A673 (cell line): ENCODE results near the gene ASB3.

ENCODE experiments used
- EZH2 ChIP-seq: fragments of 200-600 bp; sonication (generic); IDR thresholded peaks from 2 replicates; pipeline ENCODE4 v1.6.1; 2017; ENCODE audit warnings: borderline replicate concordance, low read depth, mild to moderate bottlenecking, mixed read lengths, antibody characterized with exemption, low read length; ENCODE audit not compliant: poor library complexity, severe bottlenecking
- TF ChIP-seq, protein P1 (sequence below): fragments of 300-800, 200-600 bp; sonication (generic); conservative IDR thresholded peaks from 2 replicates; pipeline ENCODE4 v1.5.1; 2017; ENCODE audit warnings: low read depth, mild to moderate bottlenecking, antibody characterized with exemption, low read length, moderate library complexity, mixed read lengths

DNA sequence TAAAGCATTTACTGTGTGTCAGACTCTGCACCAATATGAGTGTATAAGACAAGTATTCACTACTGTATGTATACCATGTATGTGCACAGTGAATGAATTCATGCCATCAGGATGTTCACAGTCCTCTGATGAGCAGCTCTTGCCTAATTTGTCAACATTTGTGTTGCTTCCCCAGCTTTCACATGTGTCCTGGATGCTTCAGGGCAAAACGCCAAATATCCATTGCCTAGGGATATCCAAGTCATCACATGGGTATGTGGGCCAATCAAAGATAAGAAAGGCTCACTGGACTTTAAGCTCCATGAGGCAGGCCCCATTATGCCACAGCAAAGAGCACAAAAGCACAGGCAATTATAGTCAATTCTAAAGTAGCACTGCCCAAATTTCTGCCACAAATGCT lies 153.3 kb downstream of the ASB3 start:
- TF ChIP-seq, protein P1, sequence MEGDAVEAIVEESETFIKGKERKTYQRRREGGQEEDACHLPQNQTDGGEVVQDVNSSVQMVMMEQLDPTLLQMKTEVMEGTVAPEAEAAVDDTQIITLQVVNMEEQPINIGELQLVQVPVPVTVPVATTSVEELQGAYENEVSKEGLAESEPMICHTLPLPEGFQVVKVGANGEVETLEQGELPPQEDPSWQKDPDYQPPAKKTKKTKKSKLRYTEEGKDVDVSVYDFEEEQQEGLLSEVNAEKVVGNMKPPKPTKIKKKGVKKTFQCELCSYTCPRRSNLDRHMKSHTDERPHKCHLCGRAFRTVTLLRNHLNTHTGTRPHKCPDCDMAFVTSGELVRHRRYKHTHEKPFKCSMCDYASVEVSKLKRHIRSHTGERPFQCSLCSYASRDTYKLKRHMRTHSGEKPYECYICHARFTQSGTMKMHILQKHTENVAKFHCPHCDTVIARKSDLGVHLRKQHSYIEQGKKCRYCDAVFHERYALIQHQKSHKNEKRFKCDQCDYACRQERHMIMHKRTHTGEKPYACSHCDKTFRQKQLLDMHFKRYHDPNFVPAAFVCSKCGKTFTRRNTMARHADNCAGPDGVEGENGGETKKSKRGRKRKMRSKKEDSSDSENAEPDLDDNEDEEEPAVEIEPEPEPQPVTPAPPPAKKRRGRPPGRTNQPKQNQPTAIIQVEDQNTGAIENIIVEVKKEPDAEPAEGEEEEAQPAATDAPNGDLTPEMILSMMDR: no peak
- no peak for TF ChIP-seq EZH2
